HG03571 (cell line): ENCODE results near the gene DCTN5.

Experiments used
- ATAC-seq: cut with Tn5 transposase; IDR thresholded peaks from one replicate; pipeline ENCODE4 v1.9.1; 2021; ENCODE audit not compliant: unreplicated experiment

Gene DCTN5

GRCh38 chr16:23724096-23724784 lies 83.0 kb downstream of the DCTN5 start:
- no peak for ATAC-seq

GRCh38 chr16:23724785-23725131 lies 83.5 kb downstream of the DCTN5 start:
- ATAC-seq: no peak

- ATAC-seq: no peak
These were observed 85.4 kb downstream of the DCTN5 start for GRCh38 chr16:23726710-23727109.
